ENCODE measurements around the gene SMIM28.
A peak's percentile ranks its signal among the peaks of the same experiment; 100 is the strongest.

Gene SMIM28

GRCh38 chr6:138402838-138403187 lies 25.1 kb downstream of the SMIM28 start:
- Histone ChIP-seq H3K36me3 (ENCODE audit: control insufficient read depth, insufficient read depth, low read length) (no peaks in the 10 kb centered on the region), H3K9ac (ENCODE audit: low read length) (no peak overlapping the region), H3K27me3 (ENCODE audit: control insufficient read depth, insufficient read depth, low read length) (no peaks in the 10 kb centered on the region), H3K4me3 (ENCODE audit: low read length) (peak overlapping the region; percentile 79), H3K27ac (ENCODE audit: low read depth, low read length) (peak overlapping the region; percentile 88), H3K4me1 (ENCODE audit: control insufficient read depth, insufficient read depth, low read length) (no peaks in the 10 kb centered on the region)

- peak overlapping the region; percentile 80 for H3K9ac ChIP-seq (ENCODE audit: low read length)
- H3K4me3 ChIP-seq (ENCODE audit: low read length), result peak overlapping the region; percentile 79
- H3K4me1 ChIP-seq (ENCODE audit: control insufficient read depth, insufficient read depth, low read length), result no peaks in the 10 kb centered on the region
- no peaks in the 10 kb centered on the region for H3K27me3 ChIP-seq (ENCODE audit: control insufficient read depth, insufficient read depth, low read length)
- peak overlapping the region; percentile 88 for H3K27ac ChIP-seq (ENCODE audit: low read depth, low read length)
- H3K36me3 ChIP-seq (ENCODE audit: control insufficient read depth, insufficient read depth, low read length), result peaks cover 2% of the 10 kb centered on the region
These were observed 25.7 kb downstream of the SMIM28 start for GRCh38 chr6:138403324-138403800.

DNA sequence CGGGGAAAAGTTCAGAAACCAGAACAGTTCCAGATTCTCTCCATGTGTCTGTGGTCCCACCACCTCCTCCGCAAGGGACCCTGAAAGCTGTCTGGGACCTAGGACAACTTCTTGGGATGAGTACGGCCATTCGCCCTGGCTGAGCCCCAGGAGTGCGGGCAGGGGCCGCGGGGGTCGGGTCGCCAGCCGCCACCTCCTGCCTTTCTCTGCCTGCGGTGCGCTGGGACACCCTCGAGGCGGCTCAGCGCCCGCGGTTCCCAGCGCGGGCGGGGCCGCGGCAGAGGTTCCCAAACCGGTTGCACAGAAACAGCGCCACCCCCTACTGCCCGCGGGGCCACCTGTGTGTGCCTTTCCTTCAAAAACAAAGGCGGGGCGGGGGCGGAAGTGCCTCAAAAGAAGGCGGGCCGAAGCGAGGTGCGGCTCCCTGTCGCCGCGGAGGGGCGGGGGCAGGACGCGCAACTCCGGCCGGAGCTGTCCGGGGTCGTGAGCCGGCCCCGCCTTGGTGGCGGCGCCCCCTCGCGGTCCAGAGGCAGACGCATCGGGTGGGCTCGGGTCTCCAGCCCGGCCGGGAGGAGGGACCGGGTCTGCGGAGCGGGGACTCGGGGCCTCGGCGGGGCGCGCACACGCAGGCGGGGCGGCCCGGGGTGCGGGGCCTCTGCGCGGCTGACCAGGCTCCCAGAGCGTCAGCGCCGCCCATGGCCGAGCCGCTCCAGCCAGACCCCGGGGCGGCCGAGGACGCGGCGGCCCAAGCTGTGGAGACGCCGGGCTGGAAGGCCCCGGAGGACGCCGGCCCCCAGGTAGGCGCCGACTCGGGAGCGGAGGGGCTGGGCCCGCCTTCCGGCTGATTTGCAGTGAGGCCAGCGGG lies 26.3 kb downstream of the SMIM28 start, which contains the start of gene HEBP2:
TSS of gene HEBP2 (plus strand) at position 423 of the 865 bp plus-strand sequence. CDS start at position 696, 273 bp downstream.
- H3K27me3 ChIP-seq (ENCODE audit: control insufficient read depth, insufficient read depth, low read length), result no peaks in the 10 kb centered on the region
- peaks cover 7% of the 10 kb centered on the region for H3K36me3 ChIP-seq (ENCODE audit: control insufficient read depth, insufficient read depth, low read length)
- H3K4me3 ChIP-seq (ENCODE audit: low read length), result peak within 1 kb of the TSS; percentile 79
- H3K9ac ChIP-seq (ENCODE audit: low read length), result peak within 1 kb of the TSS; percentile 80
- peak within 1 kb of the TSS; percentile 88 for H3K27ac ChIP-seq (ENCODE audit: low read depth, low read length)
- H3K4me1 ChIP-seq (ENCODE audit: control insufficient read depth, insufficient read depth, low read length), result no peaks in the 10 kb centered on the region

GRCh38 chr6:138404666-138405337 lies 27.1 kb downstream of the SMIM28 start:
- Histone ChIP-seq H3K27me3 (ENCODE audit: control insufficient read depth, insufficient read depth, low read length) (no peaks in the 10 kb centered on the region), H3K4me3 (ENCODE audit: low read length) (peak overlapping the region; percentile 79), H3K4me1 (ENCODE audit: control insufficient read depth, insufficient read depth, low read length) (no peaks in the 10 kb centered on the region), H3K27ac (ENCODE audit: low read depth, low read length) (peak overlapping the region; percentile 88), H3K9ac (ENCODE audit: low read length) (peak overlapping the region; percentile 34), H3K36me3 (ENCODE audit: control insufficient read depth, insufficient read depth, low read length) (peaks cover 7% of the 10 kb centered on the region)

- no peak overlapping the region for H3K4me3 ChIP-seq (ENCODE audit: low read length)
- H3K4me1 ChIP-seq (ENCODE audit: control insufficient read depth, insufficient read depth, low read length), result no peaks in the 10 kb centered on the region
- H3K27me3 ChIP-seq (ENCODE audit: control insufficient read depth, insufficient read depth, low read length), result no peaks in the 10 kb centered on the region
- H3K9ac ChIP-seq (ENCODE audit: low read length), result no peak overlapping the region
- H3K27ac ChIP-seq (ENCODE audit: low read depth, low read length), result no peak overlapping the region
- H3K36me3 ChIP-seq (ENCODE audit: control insufficient read depth, insufficient read depth, low read length), result peaks cover 7% of the 10 kb centered on the region
These were observed 28.2 kb downstream of the SMIM28 start for GRCh38 chr6:138405816-138406413.

- Histone ChIP-seq H3K27me3 (ENCODE audit: control insufficient read depth, insufficient read depth, low read length) (no peaks in the 10 kb centered on the region), H3K9ac (ENCODE audit: low read length) (no peak overlapping the region), H3K4me3 (ENCODE audit: low read length) (no peak overlapping the region), H3K27ac (ENCODE audit: low read depth, low read length) (no peak overlapping the region), H3K4me1 (ENCODE audit: control insufficient read depth, insufficient read depth, low read length) (no peaks in the 10 kb centered on the region), H3K36me3 (ENCODE audit: control insufficient read depth, insufficient read depth, low read length) (peaks cover 7% of the 10 kb centered on the region)
These were observed 28.7 kb downstream of the SMIM28 start for GRCh38 chr6:138406443-138406842.

DNA sequence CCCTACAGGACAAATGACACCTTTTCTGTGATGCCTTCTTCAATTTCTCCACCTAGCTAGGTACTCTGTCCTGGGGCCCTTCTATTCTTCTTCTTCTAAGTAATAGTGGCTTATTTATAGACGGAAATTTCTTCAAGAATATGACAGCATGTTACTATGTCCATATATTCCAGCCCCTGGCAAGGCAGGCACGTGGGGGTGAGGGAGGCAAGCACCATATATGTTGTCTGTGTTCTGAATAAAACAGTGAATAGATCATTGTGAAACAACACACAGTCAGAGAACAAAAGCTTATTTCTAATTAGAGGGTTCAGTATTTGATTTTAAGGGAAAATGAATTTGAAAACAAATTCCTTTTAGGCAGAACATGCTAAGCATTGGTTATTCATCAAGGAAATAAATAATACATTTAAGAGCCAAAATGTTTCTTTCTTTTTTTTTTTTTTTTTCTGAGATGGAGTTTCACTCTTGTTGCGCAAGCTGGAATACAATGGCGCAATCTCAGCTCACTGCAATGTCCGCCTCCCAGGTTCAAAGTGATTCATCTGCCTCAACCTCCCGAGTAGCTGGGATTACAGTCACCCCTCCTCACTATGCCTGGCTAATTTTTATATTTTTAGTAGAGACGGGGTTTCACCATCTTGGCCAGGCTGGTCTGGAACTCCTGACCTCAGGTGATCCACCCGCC lies 32.5 kb downstream of the SMIM28 start:
- Histone ChIP-seq H3K4me3 (ENCODE audit: low read length) (no peak overlapping the region), H3K27ac (ENCODE audit: low read depth, low read length) (no peak overlapping the region), H3K4me1 (ENCODE audit: control insufficient read depth, insufficient read depth, low read length) (no peaks in the 10 kb centered on the region), H3K9ac (ENCODE audit: low read length) (no peak overlapping the region), H3K36me3 (ENCODE audit: control insufficient read depth, insufficient read depth, low read length) (peaks cover 17% of the 10 kb centered on the region), H3K27me3 (ENCODE audit: control insufficient read depth, insufficient read depth, low read length) (no peaks in the 10 kb centered on the region)

DNA sequence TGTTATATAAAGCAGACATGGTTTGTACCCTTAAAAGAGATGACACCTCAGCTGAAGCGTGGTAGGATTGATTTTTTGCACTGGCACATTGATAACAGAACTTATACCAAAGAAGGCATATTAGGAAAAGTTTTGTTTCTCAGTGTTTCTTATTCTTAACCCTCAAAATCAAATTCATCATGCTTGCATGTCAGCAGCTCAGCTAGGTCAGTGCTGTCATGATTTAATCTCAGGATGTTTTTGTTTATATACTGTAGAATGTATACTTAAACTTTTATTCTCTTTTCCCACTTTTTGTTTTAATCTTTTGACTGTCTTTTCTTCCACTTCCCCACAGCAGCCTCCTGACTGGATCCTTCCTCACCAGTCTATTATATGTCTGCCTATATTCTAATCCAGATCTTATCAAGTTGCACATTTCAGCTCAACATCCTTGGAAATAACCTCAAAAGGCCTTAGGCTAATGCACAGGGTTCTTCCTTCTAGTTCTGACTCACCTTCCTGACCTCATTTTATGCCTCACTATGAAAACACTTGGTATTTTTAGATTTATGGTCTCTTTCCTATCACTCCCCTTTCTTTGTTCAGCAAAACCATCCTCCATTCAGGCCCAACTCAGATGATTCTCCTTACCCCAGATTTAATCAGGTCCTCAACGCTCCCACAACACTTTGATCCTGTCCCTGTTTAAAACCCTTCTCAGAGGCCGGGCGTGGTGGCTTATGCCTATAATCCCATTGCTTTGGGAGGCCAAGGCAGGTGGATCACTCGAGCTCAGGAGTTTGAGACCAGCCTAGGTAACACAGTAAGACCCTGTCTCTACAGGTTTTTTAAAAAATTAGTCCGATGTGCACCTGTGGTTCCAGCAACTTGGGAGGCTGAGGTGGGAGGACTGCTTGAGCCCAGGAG lies 33.5 kb downstream of the SMIM28 start:
- Histone ChIP-seq H3K36me3 (ENCODE audit: control insufficient read depth, insufficient read depth, low read length) (peaks cover 21% of the 10 kb centered on the region), H3K27ac (ENCODE audit: low read depth, low read length) (no peak overlapping the region), H3K4me3 (ENCODE audit: low read length) (no peak overlapping the region)

GRCh38 chr6:138415125-138415524 lies 37.4 kb downstream of the SMIM28 start:
- no peak overlapping the region for H3K27ac ChIP-seq (ENCODE audit: low read depth, low read length)
- peaks cover 14% of the 10 kb centered on the region for H3K36me3 ChIP-seq (ENCODE audit: control insufficient read depth, insufficient read depth, low read length)
- no peaks in the 10 kb centered on the region for H3K4me1 ChIP-seq (ENCODE audit: control insufficient read depth, insufficient read depth, low read length)
- H3K27me3 ChIP-seq (ENCODE audit: control insufficient read depth, insufficient read depth, low read length), result no peaks in the 10 kb centered on the region
- no peak overlapping the region for H3K9ac ChIP-seq (ENCODE audit: low read length)
- no peak overlapping the region for H3K4me3 ChIP-seq (ENCODE audit: low read length)

More for the DNA sequence above, 33.5 kb downstream of the SMIM28 start:
- H3K9ac ChIP-seq (ENCODE audit: low read length), result no peak overlapping the region
- H3K27me3 ChIP-seq (ENCODE audit: control insufficient read depth, insufficient read depth, low read length), result no peaks in the 10 kb centered on the region
- H3K4me1 ChIP-seq (ENCODE audit: control insufficient read depth, insufficient read depth, low read length), result no peaks in the 10 kb centered on the region

DNA sequence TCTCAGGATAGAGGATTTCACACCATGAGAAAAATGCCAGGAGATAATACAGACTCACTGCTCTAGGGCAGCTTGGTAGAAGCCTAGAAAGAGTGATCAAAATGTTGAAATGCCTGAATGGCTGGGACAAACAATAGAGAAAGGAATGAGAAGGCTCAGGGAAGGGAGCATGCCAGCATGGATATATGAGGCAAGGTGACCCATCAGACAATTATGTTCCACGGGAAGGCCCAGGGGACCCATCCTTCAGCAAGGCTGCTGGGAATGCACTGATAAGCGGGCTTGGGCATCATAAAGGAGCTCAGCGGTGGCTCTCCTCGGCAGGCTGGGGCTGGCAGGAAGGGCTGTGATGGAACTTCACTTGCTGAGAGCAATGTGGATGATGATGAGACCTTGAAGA lies 38.5 kb downstream of the SMIM28 start:
- no peak overlapping the region for H3K4me3 ChIP-seq (ENCODE audit: low read length)
- no peak overlapping the region for H3K9ac ChIP-seq (ENCODE audit: low read length)
- no peaks in the 10 kb centered on the region for H3K4me1 ChIP-seq (ENCODE audit: control insufficient read depth, insufficient read depth, low read length)
- H3K27me3 ChIP-seq (ENCODE audit: control insufficient read depth, insufficient read depth, low read length), result no peaks in the 10 kb centered on the region
- no peak overlapping the region for H3K27ac ChIP-seq (ENCODE audit: low read depth, low read length)
- H3K36me3 ChIP-seq (ENCODE audit: control insufficient read depth, insufficient read depth, low read length), result peaks cover 14% of the 10 kb centered on the region

DNA sequence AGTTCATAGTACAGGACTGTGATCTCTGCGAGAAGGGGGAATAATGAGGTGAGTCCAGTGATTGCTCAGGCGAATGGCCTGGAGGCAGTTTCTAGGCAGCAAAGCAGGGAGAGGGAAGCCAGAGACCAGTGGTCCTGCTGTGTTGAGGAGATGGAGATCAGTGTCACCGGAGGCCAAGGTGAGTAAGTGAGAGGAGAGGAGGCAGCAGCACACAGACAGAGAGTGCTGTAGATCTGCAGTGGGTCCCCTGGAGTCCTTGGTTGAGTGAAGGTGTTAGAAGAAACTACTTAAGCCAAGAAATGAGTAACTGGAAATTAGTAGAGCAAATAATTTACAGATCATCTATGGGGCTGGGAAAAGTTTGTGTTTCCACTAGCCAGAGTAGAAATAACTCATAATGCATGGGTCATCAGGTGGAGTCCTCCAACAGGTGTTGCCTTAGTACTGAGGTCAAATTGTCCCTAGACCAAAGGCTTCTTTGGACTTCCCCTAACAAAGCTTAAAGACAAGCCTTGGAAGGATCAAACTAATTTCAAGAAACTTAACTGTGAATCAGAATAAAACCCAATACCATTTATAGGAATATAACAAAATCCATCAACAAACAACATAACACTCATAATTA lies 39.9 kb downstream of the SMIM28 start:
- H3K4me3 ChIP-seq (ENCODE audit: low read length), result no peak overlapping the region
- H3K27me3 ChIP-seq (ENCODE audit: control insufficient read depth, insufficient read depth, low read length), result no peaks in the 10 kb centered on the region
- peaks cover 12% of the 10 kb centered on the region for H3K36me3 ChIP-seq (ENCODE audit: control insufficient read depth, insufficient read depth, low read length)
- no peak overlapping the region for H3K9ac ChIP-seq (ENCODE audit: low read length)
- no peaks in the 10 kb centered on the region for H3K4me1 ChIP-seq (ENCODE audit: control insufficient read depth, insufficient read depth, low read length)
- H3K27ac ChIP-seq (ENCODE audit: low read depth, low read length), result no peak overlapping the region
